Cardiac muscle cell (in vitro differentiated cells and primary cell): ENCODE measurements around the gene ALK. TPM values are rescaled to one million over a fixed set of nuclear protein-coding genes. Genes with fewer than 3 reads are reported as not detected.

Experiments used
- DNase-seq, 2 donors: peaks; one replicate each; pipeline versions ENCODE4 v3.0.0 to v3.0.0-alpha.2; 2010 to 2017; ENCODE audit warnings: low read depth in 1 of 2, low spot score in 1 of 2
- H3K27ac ChIP-seq: fragments of 200-600 bp; sonication (generic); 2 replicates; pipeline ENCODE4 v1.5.1; 2016
- H3K27me3 ChIP-seq: fragments of 200-600 bp; sonication (generic); 2 replicates; pipeline ENCODE4 v1.6.0; 2016; ENCODE audit warnings: control low read depth
- H3K36me3 ChIP-seq: fragments of 200-600 bp; sonication (generic); 2 replicates; pipeline ENCODE4 v1.5.1; 2016; ENCODE audit warnings: control low read depth
- H3K4me1 ChIP-seq: fragments of 200-600 bp; sonication (generic); 2 replicates; pipeline ENCODE4 v1.8.1; 2017; ENCODE audit warnings: low read depth, mild to moderate bottlenecking, mixed run types
- H3K4me3 ChIP-seq: fragments of 200-600 bp; sonication (generic); 2 replicates; pipeline ENCODE4 v1.5.1; 2016; ENCODE audit warnings: mild to moderate bottlenecking
- H3K9me3 ChIP-seq: fragments of 200-600 bp; sonication (generic); 2 replicates; pipeline ENCODE4 v1.5.1; 2017; ENCODE audit warnings: low read depth, mild to moderate bottlenecking, control low read depth
- polyA plus RNA-seq: library from polyadenylated mRNA; unstranded; fragments of >200 nt; fragmentation: Nextera tagmentation; extraction: Ambion mirVana; gene quantifications from 2 replicates; pipeline ENCODE4 v1.2.1, GENCODE V29; 2016
- total RNA-seq: library from RNA; depleted of rRNA; stranded (reverse); fragments of >200 nt; gene quantifications from 2 replicates; pipeline ENCODE4 v1.2.3, GENCODE V29; 2016
- TF ChIP-seq, protein P1 (sequence below): IDR thresholded peaks from 2 replicates; pipeline ENCODE4 v1.5.1; 2012; ENCODE audit warnings: low read depth, mild to moderate bottlenecking, low read length

Gene ALK
- total and polyA plus RNA-seq, 2 experiments from 2014 or later: 1.8 to 4.3 TPM

DNA sequence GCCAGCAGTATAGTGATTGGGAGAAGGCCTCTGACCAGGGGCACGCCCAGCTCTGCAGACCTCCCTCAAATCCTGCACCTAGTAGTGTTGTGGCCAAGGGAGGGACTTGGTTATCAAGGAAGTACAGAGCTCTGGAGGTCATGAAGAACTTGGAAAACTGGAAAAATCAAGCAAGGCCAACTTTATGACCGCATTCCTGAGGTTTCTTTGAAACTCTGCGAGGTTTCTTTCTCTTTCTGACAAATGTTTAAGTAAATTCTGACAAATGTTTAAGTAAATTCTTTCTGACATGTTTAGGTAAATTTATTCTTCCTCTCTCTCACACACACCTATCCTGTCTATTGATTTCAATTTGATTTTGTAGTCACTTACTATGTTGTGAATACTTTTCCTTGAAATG, 775.2 kb downstream of the ALK start:
- no peaks in the 10 kb centered on the region for H3K9me3 ChIP-seq
- H3K4me1 ChIP-seq: no peaks in the 10 kb centered on the region
- DNase-seq: no peak
- no peaks in the 10 kb centered on the region for H3K36me3 ChIP-seq
- peaks cover 7% of the 10 kb centered on the region for H3K27me3 ChIP-seq
- TF ChIP-seq, protein P1, sequence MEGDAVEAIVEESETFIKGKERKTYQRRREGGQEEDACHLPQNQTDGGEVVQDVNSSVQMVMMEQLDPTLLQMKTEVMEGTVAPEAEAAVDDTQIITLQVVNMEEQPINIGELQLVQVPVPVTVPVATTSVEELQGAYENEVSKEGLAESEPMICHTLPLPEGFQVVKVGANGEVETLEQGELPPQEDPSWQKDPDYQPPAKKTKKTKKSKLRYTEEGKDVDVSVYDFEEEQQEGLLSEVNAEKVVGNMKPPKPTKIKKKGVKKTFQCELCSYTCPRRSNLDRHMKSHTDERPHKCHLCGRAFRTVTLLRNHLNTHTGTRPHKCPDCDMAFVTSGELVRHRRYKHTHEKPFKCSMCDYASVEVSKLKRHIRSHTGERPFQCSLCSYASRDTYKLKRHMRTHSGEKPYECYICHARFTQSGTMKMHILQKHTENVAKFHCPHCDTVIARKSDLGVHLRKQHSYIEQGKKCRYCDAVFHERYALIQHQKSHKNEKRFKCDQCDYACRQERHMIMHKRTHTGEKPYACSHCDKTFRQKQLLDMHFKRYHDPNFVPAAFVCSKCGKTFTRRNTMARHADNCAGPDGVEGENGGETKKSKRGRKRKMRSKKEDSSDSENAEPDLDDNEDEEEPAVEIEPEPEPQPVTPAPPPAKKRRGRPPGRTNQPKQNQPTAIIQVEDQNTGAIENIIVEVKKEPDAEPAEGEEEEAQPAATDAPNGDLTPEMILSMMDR: no peak
- no peak overlapping the region for H3K27ac ChIP-seq
- no peak overlapping the region for H3K4me3 ChIP-seq

DNA sequence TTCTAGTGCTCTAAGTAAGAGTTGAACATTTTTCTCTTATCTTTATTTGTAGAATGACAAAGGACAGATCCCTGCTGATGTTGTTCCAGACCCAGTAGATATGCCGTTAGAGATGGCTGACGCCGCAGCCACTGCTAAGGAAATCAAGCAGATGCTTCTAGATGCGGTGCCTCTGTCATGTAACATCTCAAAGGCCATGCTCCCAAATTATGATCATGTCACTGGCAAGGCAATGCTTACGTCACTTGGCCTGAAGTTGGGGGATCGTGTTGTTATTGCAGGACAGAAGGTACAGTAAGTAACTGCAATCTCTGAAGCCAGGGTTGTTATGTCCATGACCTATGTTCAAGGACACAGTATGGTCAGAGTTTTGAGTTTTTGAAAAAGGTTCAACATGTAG, 777.7 kb downstream of the ALK start:
- Histone ChIP-seq H3K9me3 (no peaks in the 10 kb centered on the region), H3K27ac (no peak overlapping the region), H3K27me3 (peaks cover 2% of the 10 kb centered on the region), H3K4me1 (no peaks in the 10 kb centered on the region), H3K36me3 (no peaks in the 10 kb centered on the region), H3K4me3 (no peak overlapping the region)
- no peak for DNase-seq
- TF ChIP-seq, protein P1: no peak

Other genes starting within 250 kb of the ALK start
- gene YPEL5, start 225.4 kb upstream of the ALK start, total RNA-seq: 65.5 and 85.5 TPM in 2 replicates
- 134 and 159 TPM in 2 replicates for gene YPEL5, start 225.4 kb upstream of the ALK start, polyA plus RNA-seq